MCF 10A (cell line): ENCODE results near the gene APEX1. TPM values are rescaled to one million over a fixed set of nuclear protein-coding genes. Genes with fewer than 3 reads are reported as not detected.

Source experiments
- BruUV-seq: library from RNA; stranded (reverse); fragments of 400-500 nt; replicated peaks from 2 replicates; lab custom pipeline; 2021; lab: Mats Ljungman, UMichigan
- CTCF ChIA-PET: fragments of 300-600 bp; sonication (Branson Sonifier 250); formaldehyde crosslinking; extraction: SDS; loops from one replicate; lab custom pipeline; 2021; ENCODE audit warnings: antibody characterized with exemption, inconsistent platforms; lab: Yijun Ruan, JAX
- POLR2A ChIA-PET: fragments of 300-600, 350-650 bp; sonication (Branson Sonifier 250); formaldehyde crosslinking; extraction: SDS; loops from one replicate; lab custom pipeline; 2020; ENCODE audit warnings: antibody characterized with exemption, inconsistent platforms; lab: Yijun Ruan, JAX
- DNase-seq: peaks from one replicate; pipeline ENCODE4 v3.0.0-alpha.2; 2018; ENCODE audit not compliant: unreplicated experiment
- H3K27ac Mint-ChIP-seq: one replicate; pipeline ENCODE4 v1.8.0; 2022; ENCODE audit warnings: mild to moderate bottlenecking, low read depth, mixed read lengths; ENCODE audit not compliant: unreplicated experiment
- H3K27me3 Mint-ChIP-seq: one replicate; pipeline ENCODE4 v1.8.0; 2022; ENCODE audit warnings: mixed read lengths; ENCODE audit not compliant: insufficient read depth, unreplicated experiment
- H3K36me3 Mint-ChIP-seq: one replicate; pipeline ENCODE4 v1.8.0; 2022; ENCODE audit warnings: mild to moderate bottlenecking, moderate library complexity, mixed read lengths; ENCODE audit not compliant: insufficient read depth, unreplicated experiment
- H3K4me1 Mint-ChIP-seq: one replicate; pipeline ENCODE4 v1.8.0; 2022; ENCODE audit warnings: mixed read lengths; ENCODE audit not compliant: insufficient read depth, unreplicated experiment
- H3K4me3 Mint-ChIP-seq: one replicate; pipeline ENCODE4 v1.8.0; 2022; ENCODE audit warnings: mild to moderate bottlenecking, moderate library complexity, mixed read lengths; ENCODE audit not compliant: unreplicated experiment
- H3K9me3 Mint-ChIP-seq: one replicate; pipeline ENCODE4 v1.8.0; 2022; ENCODE audit warnings: mixed read lengths; ENCODE audit not compliant: unreplicated experiment
- intact Hi-C: fragments of 100-400 bp; cut with micrococcal nuclease; formaldehyde crosslinking; loops from 2 replicates; pipeline ENCODE4 v1.14.1; 2022
- total RNA-seq: library from RNA; stranded (reverse); gene quantifications from 2 replicates; pipeline ENCODE4 v1.2.3, GENCODE V29; 2022
- TF ChIP-seq, protein P1 (sequence below): fragments of 200-600 bp; IDR thresholded peaks from one replicate; pipeline ENCODE4 v1.8.0; 2022; ENCODE audit warnings: antibody characterized with exemption, mild to moderate bottlenecking; ENCODE audit not compliant: unreplicated experiment

The APEX1 gene
- total RNA-seq, 1 experiment from 2014 or later, result 168 TPM

DNA sequence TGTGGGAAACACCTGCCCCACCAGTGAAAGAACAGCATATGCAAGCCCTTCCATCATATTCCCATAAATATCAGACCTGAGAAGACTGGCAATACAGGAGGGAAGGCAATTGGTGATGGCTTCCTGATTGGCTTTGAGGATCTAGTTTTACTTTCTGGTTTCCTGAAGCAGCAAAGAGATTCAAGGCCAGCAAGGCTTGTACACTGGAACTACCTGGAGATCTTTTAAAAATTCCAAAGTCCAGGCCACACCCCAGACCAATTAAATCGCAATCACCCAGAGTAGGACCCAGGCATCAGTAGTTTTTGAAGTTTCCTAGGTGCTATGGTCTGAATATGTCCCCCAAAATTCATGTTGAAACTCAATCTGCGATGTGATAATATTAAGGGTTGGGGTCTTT lies 38.8 kb upstream of the APEX1 start:
- Mint-ChIP-seq H3K9me3 (no peaks in the 10 kb centered on the region), H3K4me1 (no peaks in the 10 kb centered on the region), H3K27me3 (no peaks in the 10 kb centered on the region), H3K27ac (no peak overlapping the region), H3K4me3 (no peak overlapping the region), H3K36me3 (no peaks in the 10 kb centered on the region)
- TF ChIP-seq, protein P1, sequence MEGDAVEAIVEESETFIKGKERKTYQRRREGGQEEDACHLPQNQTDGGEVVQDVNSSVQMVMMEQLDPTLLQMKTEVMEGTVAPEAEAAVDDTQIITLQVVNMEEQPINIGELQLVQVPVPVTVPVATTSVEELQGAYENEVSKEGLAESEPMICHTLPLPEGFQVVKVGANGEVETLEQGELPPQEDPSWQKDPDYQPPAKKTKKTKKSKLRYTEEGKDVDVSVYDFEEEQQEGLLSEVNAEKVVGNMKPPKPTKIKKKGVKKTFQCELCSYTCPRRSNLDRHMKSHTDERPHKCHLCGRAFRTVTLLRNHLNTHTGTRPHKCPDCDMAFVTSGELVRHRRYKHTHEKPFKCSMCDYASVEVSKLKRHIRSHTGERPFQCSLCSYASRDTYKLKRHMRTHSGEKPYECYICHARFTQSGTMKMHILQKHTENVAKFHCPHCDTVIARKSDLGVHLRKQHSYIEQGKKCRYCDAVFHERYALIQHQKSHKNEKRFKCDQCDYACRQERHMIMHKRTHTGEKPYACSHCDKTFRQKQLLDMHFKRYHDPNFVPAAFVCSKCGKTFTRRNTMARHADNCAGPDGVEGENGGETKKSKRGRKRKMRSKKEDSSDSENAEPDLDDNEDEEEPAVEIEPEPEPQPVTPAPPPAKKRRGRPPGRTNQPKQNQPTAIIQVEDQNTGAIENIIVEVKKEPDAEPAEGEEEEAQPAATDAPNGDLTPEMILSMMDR, result no peak
- no TSS peak for BruUV-seq
- no peak for DNase-seq
- ChIA-PET CTCF (interaction anchor here (0.6 to 3.8 kb wide), 18 partner anchors 8 to 1759 kb away, joined by 3 to 30 read pairs (median 4); partner anchors contain the start of genes APEX1, OSGEP and PNP), POLR2A (interaction anchor here (1.0 to 5.6 kb wide), 2 partner anchors 38 to 54 kb away, joined by 4 to 77 read pairs; partner anchors contain the start of genes APEX1 and OSGEP)
- intact Hi-C loops, result no loop called here

DNA sequence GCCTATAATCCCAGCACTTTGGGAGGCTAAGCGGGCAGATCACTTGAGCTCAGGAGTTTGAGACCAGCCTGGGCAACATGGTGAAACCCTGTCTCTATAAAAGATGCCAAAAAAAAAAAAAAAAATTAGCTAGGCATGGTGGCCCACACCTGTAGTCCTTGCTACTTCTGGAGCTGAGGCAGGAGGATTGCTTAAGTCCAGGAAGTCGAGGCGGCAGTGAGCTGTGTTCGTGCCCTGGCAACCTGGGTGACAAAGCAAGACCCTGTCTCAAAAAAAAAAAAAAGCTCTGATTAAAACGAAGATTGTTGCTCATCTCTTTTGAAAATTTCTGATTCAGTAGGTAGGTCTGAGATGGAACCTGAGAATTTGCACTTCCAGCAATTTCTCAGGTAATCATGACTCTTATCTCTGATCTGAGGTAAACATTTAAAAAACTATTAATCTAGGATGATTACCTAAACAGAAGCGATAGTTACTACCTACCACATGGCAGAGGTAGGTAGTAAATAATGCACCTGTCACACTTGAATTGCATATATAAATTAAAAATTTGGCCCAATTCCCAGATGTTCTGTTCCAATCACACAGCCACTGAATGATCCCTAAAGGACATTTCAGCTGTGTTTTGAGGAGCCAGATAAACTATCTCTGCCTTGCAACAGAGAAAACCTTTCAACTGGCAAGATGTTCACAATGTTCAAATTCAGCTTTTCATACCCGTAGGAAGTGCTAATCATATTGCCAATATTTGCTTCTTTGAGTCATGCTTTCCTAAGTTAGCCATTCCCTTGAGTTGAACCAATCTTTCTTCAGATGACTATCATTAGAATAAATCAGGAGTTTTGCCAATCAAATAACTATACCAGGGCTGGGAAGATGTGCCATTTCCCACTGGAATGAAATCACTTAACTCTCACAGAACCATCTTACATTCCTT lies 37.5 kb upstream of the APEX1 start:
- Mint-ChIP-seq H3K4me3 (no peak overlapping the region), H3K9me3 (no peaks in the 10 kb centered on the region), H3K4me1 (no peaks in the 10 kb centered on the region), H3K36me3 (no peaks in the 10 kb centered on the region), H3K27me3 (no peaks in the 10 kb centered on the region), H3K27ac (no peak overlapping the region)
- BruUV-seq, result no TSS peak
- intact Hi-C loops, result no loop called here
- no peak for DNase-seq
- POLR2A ChIA-PET, result interaction anchor here (0.6 to 1.3 kb wide), 3 partner anchors 37 to 266 kb away, joined by 3 to 6 read pairs (median 3); partner anchors contain the start of genes APEX1 and OSGEP
- CTCF ChIA-PET, result interaction anchor here (0.6 to 1.4 kb wide), 5 partner anchors 34 to 827 kb away, joined by 3 read pairs; no protein-coding TSS in a partner anchor
- TF ChIP-seq, protein P1, result no peak

DNA sequence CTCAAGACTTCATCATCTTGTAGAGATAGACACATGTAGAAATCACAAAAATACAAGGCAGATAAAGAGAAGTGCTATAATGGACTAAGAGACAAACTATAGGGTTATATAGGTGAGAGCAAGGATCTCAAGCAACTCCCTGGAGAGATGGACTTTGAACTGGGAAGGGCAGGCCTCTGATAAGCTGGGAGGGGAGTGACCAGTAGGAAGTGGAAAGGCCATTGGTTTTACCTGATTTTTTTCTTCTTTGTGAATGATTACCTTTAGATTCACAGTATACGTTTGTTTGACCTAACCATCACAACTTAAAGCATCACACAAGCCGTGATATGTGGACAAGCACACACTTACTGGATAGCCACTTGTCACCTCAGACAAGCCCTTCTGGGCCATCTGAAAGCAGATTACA lies 36.5 kb upstream of the APEX1 start:
- Mint-ChIP-seq H3K9me3 (no peaks in the 10 kb centered on the region), H3K36me3 (no peaks in the 10 kb centered on the region), H3K4me3 (no peak overlapping the region), H3K27me3 (no peaks in the 10 kb centered on the region), H3K27ac (no peak overlapping the region), H3K4me1 (no peaks in the 10 kb centered on the region)
- no TSS peak for BruUV-seq
- intact Hi-C loops, result no loop called here
- TF ChIP-seq, protein P1, result no peak
- no peak for DNase-seq
- POLR2A ChIA-PET, result interaction anchor here (1.3 kb wide), 1 partner anchor 36 kb away, joined by 6 read pairs; the partner anchor contains the start of genes APEX1 and OSGEP
- CTCF ChIA-PET, result interaction anchor here (1.4 kb wide), 1 partner anchor 278 kb away, joined by 3 read pairs; no protein-coding TSS in a partner anchor

DNA sequence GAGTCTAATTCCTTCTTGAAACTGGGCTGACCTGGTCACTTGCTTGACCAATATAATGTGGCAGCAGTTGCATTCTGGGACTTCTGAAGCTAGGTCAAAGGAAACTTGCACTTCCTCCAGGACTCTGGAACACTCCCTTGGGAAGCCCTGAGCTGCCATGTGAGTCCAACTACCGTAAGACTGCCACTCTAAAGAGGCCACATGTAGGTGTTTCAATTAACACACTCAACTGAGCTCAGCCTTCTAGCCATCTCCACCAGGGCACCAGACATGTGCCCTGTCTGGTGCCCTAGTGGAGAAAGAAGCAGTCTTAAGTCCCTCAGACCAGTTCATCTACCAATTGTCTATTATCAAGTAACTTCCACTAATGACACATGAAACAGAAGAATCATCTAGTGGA lies 35.6 kb upstream of the APEX1 start:
- ChIA-PET CTCF (interaction anchor here (1.4 kb wide), 1 partner anchor 277 kb away, joined by 3 read pairs; no protein-coding TSS in a partner anchor), POLR2A (interaction anchor here (0.6 kb wide), 1 partner anchor 1022 kb away, joined by 3 read pairs; no protein-coding TSS in a partner anchor)
- Mint-ChIP-seq H3K36me3 (no peaks in the 10 kb centered on the region), H3K4me3 (no peak overlapping the region), H3K27ac (no peak overlapping the region), H3K4me1 (no peaks in the 10 kb centered on the region), H3K9me3 (no peaks in the 10 kb centered on the region), H3K27me3 (no peaks in the 10 kb centered on the region)
- intact Hi-C loops, result no loop called here
- DNase-seq, result no peak
- TF ChIP-seq, protein P1, result no peak
- no TSS peak for BruUV-seq
